SK-N-MC (cell line): ENCODE results near the gene PLAC8.

Experiments used
- EZH2 ChIP-seq: fragments of 200-600 bp; sonication (generic); IDR thresholded peaks from one replicate; pipeline ENCODE4 v1.6.1; 2017; ENCODE audit warnings: antibody characterized with exemption
- FOXP2 ChIP-seq: optimal IDR thresholded peaks from 2 replicates; pipeline ENCODE3; 2011; ENCODE audit warnings: mild to moderate bottlenecking, moderate library complexity; ENCODE audit not compliant: insufficient read depth; ENCODE audit errors: extremely low read length, control extremely low read depth
- POLR2AphosphoS5 ChIP-seq: IDR thresholded peaks from 2 replicates; pipeline ENCODE4 v1.6.1; 2012; ENCODE audit warnings: mild to moderate bottlenecking, low read depth, low read length, borderline replicate concordance

DNA sequence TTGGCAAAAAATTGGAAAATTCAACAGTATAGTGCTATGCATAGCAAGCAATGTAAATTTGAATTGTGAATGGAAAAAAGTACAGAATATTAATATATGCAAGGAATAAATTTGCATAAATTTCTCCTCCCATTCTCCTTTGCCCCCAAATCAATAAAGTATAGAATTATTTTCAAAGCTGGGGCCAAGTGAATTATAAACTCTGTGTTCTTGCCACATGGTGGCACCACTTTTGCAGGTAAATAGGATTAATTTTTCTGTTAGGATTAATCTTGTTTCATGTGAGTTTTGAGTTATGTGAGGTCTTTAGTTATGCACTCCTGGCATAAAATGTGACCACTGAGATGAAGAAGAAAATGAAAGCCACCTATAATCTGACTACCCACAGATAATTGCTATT lies 59.6 kb downstream of the PLAC8 start:
- no peak for TF ChIP-seq EZH2
- no peak for TF ChIP-seq POLR2AphosphoS5
- TF ChIP-seq FOXP2: no peak
